B cell (primary cell): ENCODE data around the gene MOB1A.

Experiments
- EZH2 ChIP-seq: IDR thresholded peaks from 2 replicates; pipeline ENCODE4 v1.6.1; 2012; ENCODE audit warnings: borderline replicate concordance, low read depth, mild to moderate bottlenecking, moderate library complexity, low read length; ENCODE audit not compliant: insufficient read depth, poor library complexity, severe bottlenecking
- TF ChIP-seq, protein P1 (sequence below): fragments of 200-600 bp; IDR thresholded peaks from one replicate; pipeline ENCODE4 v1.8.0; 2022; ENCODE audit warnings: antibody characterized with exemption, mild to moderate bottlenecking

DNA sequence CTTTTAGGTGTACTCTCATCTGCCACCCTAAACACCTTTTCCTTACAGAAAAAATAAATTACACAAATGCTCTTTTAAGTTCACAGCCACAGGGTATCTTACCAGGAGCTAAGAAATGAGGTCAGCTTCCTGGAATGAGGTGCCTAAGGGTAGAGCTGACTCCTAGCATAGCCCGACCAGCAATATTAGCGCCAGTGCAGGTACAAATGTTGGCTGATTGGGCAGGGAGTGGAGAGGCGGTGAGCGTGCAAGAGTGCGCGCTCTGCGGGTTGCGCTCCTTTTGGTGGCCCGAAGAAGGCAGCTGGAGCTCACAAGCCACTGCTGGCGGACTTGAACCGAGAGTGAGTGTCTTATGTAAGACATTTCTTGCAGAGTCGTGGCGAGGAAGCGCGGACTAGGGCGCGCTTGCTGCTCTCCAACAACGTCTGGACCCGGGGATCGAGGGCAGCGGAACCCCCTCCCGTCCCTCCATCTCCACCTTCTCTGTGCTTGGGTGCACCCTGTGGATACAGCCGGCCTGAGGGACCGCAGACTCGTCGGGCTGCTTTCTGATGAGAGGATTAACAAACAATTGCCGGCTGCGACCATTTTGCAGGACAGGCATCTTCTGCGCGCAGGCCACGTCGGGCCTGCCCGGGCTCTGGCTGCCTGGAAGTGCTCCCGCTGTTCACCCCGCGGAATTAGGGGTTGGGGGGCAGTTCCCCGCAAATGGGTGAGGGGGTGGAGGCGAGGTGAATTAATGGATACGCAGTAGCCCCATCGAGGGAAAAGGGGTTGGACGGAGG, 48.3 kb downstream of the MOB1A start:
- TF ChIP-seq, protein P1, sequence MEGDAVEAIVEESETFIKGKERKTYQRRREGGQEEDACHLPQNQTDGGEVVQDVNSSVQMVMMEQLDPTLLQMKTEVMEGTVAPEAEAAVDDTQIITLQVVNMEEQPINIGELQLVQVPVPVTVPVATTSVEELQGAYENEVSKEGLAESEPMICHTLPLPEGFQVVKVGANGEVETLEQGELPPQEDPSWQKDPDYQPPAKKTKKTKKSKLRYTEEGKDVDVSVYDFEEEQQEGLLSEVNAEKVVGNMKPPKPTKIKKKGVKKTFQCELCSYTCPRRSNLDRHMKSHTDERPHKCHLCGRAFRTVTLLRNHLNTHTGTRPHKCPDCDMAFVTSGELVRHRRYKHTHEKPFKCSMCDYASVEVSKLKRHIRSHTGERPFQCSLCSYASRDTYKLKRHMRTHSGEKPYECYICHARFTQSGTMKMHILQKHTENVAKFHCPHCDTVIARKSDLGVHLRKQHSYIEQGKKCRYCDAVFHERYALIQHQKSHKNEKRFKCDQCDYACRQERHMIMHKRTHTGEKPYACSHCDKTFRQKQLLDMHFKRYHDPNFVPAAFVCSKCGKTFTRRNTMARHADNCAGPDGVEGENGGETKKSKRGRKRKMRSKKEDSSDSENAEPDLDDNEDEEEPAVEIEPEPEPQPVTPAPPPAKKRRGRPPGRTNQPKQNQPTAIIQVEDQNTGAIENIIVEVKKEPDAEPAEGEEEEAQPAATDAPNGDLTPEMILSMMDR: no peak
- no peak for TF ChIP-seq EZH2
